Activated naive CD4-positive, alpha-beta T cell treated with Interleukin-2 at 50 U/mL for 16 hours (primary cell): ENCODE results near the gene OLFM1.
"Not testable (repeated sequence)": the region's sequence is repeated elsewhere in the genome, so short reads cannot be mapped to it uniquely, and the experiment has no call there.

Experiments
- DNase-seq: peaks from one replicate; pipeline ENCODE4 v3.0.0-alpha.2; 2020

OLFM1 gene

DNA sequence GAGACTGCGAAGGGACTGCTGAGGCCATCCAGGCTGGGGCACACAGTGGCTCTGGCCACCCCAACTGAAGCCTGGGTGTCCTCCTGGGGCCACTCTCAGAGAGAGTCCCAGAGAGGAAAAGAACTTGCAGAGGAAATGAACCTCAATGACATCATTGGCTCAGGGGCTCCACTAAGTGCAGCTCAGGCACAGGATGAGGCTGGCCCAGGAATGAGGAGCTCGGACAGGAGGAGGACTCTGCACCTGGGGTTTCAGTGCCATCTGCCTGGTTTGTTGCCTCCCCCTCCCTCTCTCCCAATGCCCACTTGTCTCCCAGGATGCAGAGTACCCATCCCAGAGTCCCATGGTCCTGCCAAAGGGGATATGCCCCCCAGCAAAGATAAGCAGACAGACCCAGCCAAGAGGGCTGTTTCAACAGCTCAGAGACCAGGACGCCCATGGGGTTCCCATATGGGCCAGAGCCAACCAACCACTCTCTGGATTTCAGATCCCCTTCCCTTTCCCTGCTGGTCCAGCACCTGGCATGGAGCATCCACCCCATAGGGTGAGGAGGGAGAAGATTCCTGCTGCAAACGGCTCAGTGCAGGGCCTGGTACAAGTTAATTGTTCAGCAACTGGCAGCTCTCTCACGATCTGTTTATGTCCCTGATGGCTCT, 26.9 kb upstream of the OLFM1 start:
- DNase-seq, result no peak

DNA sequence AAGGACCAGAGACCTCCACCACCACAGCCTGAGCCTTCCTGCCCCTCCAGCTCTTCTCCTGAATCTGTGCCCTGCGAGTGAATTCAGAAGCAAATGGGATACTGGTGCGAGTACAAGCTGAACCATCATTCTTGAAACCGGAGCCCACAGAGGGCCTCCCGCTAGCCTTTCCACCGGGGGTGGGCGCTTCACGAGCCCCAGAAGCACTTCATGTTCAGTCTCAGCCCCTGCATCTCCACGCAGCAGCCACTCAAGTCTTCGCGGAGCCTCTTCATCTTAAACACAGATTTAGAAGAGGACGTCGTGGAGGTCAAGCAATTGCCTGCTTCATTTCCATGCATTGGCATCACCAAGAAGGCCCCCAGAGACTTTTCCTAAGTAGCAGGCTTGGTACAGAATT, 26.0 kb upstream of the OLFM1 start:
- no peak for DNase-seq

GRCh38 chr9:135062254-135062653, 25.2 kb upstream of the OLFM1 start:
- DNase-seq, result no peak

DNA sequence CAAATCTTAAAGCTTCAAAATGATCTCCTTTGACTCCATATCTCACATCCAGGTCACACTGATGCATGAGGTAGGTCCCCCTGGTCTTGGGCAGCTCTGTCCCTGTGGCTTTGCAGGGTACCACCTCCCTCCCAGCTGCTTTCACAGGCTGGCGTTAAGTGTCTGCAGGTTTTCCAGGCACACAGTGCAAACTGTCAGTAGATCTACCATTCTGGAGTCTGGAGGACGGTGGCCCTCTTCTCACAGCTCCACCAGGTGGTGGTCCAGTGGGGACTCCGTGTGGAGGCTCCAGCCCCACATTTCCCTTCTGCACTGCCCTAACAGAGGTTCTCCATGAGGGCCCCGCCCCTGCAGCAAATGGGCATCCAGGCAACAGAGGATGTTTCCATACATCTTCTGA, 24.0 kb upstream of the OLFM1 start:
- not testable (repeated sequence) for DNase-seq

DNA sequence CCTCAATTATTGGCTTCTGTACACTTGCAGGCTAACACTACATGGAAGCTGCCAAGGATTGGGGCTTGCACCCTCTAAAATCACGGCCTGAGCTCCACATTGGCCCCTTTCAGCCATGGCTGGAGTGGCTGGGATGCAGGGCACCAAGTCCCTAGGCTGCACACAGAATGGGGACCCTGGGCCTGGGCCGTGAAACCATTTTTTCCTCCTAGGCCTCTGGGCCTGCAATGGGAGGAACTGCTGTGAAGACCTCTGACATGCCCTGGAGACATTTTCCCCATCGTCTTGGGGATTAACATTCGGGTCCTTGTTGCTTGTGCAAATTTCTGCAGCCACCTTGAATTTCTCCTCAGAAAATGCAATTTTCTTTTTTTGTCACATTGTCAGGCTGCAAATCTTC, 23.6 kb upstream of the OLFM1 start:
- not testable (repeated sequence) for DNase-seq

- no peak for DNase-seq
Measured at GRCh38 chr9:135065151-135065550, 22.3 kb upstream of the OLFM1 start.

DNA sequence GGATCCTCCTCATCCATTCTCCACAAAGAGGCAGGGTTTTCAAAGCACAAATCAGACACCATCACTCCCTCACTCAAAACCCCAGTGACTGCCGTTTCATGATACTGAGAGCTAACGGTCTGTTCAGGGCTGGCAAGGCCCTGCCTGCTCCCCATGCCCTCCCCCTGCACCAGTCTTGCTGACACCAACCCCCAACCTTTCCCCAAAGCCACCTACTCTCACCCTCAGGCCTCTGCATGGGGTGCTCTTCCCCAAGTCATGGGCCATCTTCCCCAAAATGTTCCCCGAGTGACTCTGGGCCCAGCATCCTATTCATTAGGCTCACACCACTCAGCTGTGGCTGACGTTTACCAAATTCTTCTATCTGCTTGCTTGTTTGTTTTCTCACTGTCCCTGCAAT, 21.7 kb upstream of the OLFM1 start:
- no peak for DNase-seq

- DNase-seq, result no peak
Measured at GRCh38 chr9:135066291-135066690, 21.2 kb upstream of the OLFM1 start.

- DNase-seq, result no peak
Measured at GRCh38 chr9:135067096-135067710, 20.3 kb upstream of the OLFM1 start.

- DNase-seq, result no peak
Measured at GRCh38 chr9:135068776-135069415, 18.6 kb upstream of the OLFM1 start.

DNA sequence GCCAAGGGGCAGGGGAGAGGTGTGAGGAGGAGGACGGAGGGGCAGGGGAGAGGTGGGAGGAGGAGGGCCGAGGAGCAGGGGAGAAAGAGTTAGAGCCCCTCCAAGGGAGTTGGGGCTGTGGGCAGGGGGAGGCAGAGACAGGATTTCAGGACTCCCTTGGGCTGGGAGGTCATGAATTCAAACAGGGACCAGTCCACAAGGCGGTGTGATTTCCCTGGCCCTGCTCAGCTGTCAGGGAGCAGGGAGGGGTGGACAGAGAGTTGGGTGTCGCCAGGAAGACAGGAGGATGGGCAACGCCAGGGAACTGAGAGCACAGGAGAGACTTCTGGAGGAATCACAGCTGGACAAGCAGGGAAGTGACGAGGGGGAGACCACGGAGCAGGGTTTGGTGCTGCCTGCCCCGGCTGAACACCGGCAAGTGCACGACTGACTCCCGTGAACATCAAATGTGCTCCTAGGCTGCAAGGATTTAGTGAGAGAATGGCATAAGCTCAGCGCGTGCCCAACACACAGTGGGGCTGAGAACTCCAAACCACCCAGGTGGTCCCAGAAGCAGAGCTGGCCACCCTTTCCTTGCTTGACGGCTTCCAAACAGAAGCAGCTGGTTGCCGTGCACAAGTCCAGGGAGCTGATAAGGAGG, 17.8 kb upstream of the OLFM1 start:
- no peak for DNase-seq

DNA sequence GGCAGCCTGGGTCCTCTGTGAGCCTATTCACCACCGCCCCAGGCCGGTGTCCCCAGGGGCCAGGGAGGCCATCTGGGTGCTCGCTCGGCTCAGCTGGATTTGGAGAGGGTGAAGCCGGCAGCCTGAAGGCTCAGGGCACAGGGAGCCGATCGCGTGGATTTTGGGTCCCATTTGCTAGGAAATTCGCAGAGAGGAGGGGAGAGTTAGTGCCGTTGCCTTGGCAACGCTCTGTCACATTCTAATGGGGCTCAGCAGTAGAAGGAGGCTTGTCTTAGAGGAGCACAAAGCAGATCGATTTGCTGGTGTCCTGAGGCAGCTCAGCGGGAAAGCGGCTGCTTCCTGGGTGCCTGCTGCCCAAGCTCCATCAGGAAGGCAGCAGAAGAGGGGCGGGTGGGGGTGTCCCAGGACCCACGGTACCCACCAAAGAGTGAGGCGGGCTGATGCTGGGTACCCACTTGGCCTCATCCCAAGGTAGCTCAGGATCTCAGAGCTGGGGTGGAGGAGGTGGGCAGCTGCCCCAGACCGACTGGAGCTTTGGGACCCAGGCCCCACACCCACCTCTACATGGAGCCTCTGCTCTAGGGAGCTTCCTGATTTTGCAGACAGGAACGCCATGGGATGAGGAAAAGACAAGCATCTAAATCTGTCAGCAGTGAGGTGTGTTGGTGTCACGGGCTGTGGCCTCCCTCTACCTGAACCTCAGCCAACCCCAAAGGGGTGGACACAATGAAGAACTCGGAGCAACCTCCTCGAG, 17.1 kb upstream of the OLFM1 start:
- DNase-seq, result no peak

DNA sequence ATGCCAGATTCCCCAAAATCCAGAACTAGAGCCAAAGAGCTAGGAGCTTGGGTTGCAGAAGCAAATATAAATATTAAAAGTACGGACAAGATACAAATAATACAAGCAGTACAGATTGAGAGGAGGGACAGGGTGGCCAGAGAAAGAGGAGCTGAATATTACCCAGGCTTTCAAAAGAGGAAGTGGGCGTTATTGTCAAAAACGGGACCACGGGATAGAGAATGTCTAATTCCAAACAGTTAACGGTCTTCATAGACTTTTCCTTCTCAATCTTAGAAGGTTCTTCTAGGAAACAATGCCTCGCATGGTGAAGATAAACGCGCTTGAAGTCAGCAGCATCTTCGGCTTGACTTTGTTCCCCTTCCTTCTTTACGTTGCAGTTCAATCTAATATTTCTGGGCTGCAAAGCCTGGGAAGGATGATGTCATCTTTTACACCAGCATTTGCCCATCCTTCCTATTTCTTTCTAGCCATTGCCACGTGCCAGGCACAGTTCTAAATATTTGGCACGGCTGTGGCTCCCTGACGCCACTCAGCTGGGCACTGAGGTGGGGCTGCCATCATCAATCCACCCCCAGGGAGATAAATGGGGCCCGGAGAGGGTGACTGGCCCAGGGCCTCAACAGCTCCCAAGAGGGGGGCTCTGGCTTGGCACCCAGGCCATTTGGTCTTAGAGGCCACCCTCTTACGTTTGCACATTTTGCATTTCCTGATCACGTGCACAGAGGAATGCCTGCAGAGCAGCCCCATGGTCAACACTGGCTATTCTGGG, 16.3 kb upstream of the OLFM1 start:
- no peak for DNase-seq

GRCh38 chr9:135073081-135073740, 14.3 kb upstream of the OLFM1 start:
- DNase-seq, result no peak

GRCh38 chr9:135073741-135074305, 13.6 kb upstream of the OLFM1 start:
- no peak for DNase-seq

GRCh38 chr9:135074354-135075233, 12.9 kb upstream of the OLFM1 start:
- no peak for DNase-seq

DNA sequence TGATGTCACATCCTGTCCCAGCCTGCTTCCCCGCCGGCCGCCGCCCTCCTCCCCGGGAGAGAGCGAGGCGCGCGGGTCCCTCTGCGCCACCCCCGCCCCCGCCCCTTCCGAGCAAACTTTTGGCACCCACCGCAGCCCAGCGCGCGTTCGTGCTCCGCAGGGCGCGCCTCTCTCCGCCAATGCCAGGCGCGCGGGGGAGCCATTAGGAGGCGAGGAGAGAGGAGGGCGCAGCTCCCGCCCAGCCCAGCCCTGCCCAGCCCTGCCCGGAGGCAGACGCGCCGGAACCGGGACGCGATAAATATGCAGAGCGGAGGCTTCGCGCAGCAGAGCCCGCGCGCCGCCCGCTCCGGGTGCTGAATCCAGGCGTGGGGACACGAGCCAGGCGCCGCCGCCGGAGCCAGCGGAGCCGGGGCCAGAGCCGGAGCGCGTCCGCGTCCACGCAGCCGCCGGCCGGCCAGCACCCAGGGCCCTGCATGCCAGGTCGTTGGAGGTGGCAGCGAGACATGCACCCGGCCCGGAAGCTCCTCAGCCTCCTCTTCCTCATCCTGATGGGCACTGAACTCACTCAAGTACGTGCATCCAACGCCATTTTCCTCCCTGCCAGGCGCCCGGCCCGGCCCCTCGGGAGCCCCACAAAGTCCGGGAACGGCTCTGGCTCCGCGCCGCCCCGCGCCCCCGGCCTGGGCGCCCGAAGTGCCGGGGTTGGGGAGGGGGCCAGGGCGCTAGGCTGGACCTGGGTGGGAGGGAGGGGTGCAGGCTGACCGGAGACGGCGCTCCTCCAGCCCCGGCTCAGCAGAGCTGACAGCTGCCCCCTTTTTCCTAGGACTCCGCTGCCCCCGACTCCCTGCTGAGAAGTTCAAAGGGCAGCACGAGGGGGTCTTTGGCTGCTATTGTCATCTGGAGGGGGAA, 12.0 kb upstream of the OLFM1 start:
- DNase-seq, result no peak

- DNase-seq, result no peak
Measured at GRCh38 chr9:135076143-135076875, 11.2 kb upstream of the OLFM1 start.
